ENCODE data around the gene PLXNA4. TPM values are rescaled to one million over a fixed set of nuclear protein-coding genes. Genes with fewer than 3 reads are reported as not detected.

The PLXNA4 gene
- total RNA-seq, 1 donor from 2014 or later: 3.3 TPM

DNA sequence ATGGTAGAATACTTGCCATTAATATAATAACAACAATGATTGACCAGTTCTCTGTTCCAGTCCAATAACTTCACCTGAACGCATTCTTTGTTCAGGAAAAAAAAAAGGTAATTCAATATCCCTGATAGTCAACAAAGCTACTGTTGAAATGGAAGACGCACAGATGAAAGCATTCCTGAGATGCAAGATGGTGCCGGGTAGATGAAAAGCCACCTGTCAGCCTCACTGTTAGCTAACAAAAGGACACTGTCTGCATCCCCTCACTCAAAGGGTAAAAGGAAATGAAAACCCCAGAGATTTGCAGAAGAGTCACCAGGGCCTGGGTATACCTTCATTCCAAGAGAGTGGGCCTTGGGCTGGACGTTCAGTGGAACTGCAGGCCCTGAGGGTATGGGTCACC is 357.4 kb downstream of the PLXNA4 start:
- H2AFZ ChIP-seq (ENCODE audit: low read depth, low read length): no peak overlapping the region
- peaks cover 32% of the 10 kb centered on the region for H3K27me3 Mint-ChIP-seq (ENCODE audit: low read depth, unreplicated experiment)
- FAIRE-seq: no peak
- no peaks in the 10 kb centered on the region for H3K9me3 Mint-ChIP-seq (ENCODE audit: unreplicated experiment)
- H3K4me2 ChIP-seq (ENCODE audit: low read length): no peak overlapping the region
- H3K27ac ChIP-seq (ENCODE audit: low read depth, low read length): no peak overlapping the region
- H3K27ac Mint-ChIP-seq (ENCODE audit: unreplicated experiment): no peak overlapping the region
- no peak overlapping the region for H3K4me3 ChIP-seq (ENCODE audit: insufficient read depth, low read depth, low read length)
- no peaks in the 10 kb centered on the region for H3K4me1 Mint-ChIP-seq (ENCODE audit: low read depth, unreplicated experiment)
- no peaks in the 10 kb centered on the region for H4K20me1 ChIP-seq (ENCODE audit: insufficient read depth, low read length)
- TF ChIP-seq, protein P1, sequence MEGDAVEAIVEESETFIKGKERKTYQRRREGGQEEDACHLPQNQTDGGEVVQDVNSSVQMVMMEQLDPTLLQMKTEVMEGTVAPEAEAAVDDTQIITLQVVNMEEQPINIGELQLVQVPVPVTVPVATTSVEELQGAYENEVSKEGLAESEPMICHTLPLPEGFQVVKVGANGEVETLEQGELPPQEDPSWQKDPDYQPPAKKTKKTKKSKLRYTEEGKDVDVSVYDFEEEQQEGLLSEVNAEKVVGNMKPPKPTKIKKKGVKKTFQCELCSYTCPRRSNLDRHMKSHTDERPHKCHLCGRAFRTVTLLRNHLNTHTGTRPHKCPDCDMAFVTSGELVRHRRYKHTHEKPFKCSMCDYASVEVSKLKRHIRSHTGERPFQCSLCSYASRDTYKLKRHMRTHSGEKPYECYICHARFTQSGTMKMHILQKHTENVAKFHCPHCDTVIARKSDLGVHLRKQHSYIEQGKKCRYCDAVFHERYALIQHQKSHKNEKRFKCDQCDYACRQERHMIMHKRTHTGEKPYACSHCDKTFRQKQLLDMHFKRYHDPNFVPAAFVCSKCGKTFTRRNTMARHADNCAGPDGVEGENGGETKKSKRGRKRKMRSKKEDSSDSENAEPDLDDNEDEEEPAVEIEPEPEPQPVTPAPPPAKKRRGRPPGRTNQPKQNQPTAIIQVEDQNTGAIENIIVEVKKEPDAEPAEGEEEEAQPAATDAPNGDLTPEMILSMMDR (IDR thresholded peaks at IDR 0.05; ENCODE audit: insufficient read depth, low read depth, low read length): no peak
- TF ChIP-seq EZH2 (IDR thresholded peaks at IDR 0.05; ENCODE audit: insufficient read depth, low read length): no peak
- peaks cover 6% of the 10 kb centered on the region for H3K36me3 Mint-ChIP-seq (ENCODE audit: low read depth, unreplicated experiment)
- H3K9me3 ChIP-seq (ENCODE audit: insufficient read depth, low read depth, low read length): no peaks in the 10 kb centered on the region
- no peak for DNase-seq (ENCODE audit: low read depth)
- no peak overlapping the region for H3K9ac ChIP-seq (ENCODE audit: low read length)
- no peak overlapping the region for H3K4me3 Mint-ChIP-seq (ENCODE audit: unreplicated experiment)
- no peaks in the 10 kb centered on the region for H3K4me1 ChIP-seq (ENCODE audit: insufficient read depth, low read length)
- H3K36me3 ChIP-seq (ENCODE audit: insufficient read depth, low read length): no peaks in the 10 kb centered on the region
- no peaks in the 10 kb centered on the region for H3K79me2 ChIP-seq (ENCODE audit: insufficient read depth, low read length)
- no peaks in the 10 kb centered on the region for H3K27me3 ChIP-seq (ENCODE audit: insufficient read depth, low read length)

DNA sequence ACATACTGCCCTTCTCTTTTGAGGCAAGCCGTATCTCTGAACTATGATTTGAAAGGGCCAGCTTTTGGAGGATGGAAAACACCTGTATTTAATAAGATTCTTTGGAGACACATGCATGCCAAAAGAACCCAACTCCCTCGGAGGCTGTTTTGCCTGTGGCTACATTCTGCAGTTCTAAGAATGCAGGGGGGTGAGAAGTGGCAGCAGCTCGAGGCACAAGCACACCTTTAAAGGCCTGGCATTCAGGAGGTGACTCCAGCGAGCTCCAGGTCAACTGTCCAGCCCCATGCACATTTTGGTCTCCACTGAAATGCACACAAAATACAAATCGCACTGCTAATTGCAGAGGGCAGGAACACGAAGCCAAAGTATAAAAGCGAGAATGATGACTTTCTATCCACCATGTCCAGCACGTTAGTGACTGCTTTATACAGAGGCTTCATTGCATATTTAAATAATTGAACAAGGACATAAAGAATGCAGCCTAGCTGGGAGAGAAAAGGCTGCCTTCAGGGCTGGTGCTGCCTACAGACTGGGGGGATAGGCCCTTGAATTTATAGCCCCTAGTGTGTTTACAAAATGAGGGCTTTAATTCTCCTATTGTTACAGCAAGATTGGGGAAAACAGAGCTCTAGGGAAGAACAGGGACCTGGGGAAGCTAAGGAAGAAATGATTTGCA is 359.3 kb downstream of the PLXNA4 start:
- H2AFZ ChIP-seq (ENCODE audit: low read depth, low read length): no peak overlapping the region
- no peaks in the 10 kb centered on the region for H3K9me3 ChIP-seq (ENCODE audit: insufficient read depth, low read depth, low read length)
- Mint-ChIP-seq H3K9me3 (ENCODE audit: unreplicated experiment) (no peaks in the 10 kb centered on the region), H3K4me1 (ENCODE audit: low read depth, unreplicated experiment) (no peaks in the 10 kb centered on the region), H3K36me3 (ENCODE audit: low read depth, unreplicated experiment) (peaks cover 2% of the 10 kb centered on the region), H3K27ac (ENCODE audit: unreplicated experiment) (no peak overlapping the region), H3K4me3 (ENCODE audit: unreplicated experiment) (no peak overlapping the region), H3K27me3 (ENCODE audit: low read depth, unreplicated experiment) (peaks cover 40% of the 10 kb centered on the region)
- H3K79me2 ChIP-seq (ENCODE audit: insufficient read depth, low read length): no peaks in the 10 kb centered on the region
- no peaks in the 10 kb centered on the region for H4K20me1 ChIP-seq (ENCODE audit: insufficient read depth, low read length)
- H3K27me3 ChIP-seq (ENCODE audit: insufficient read depth, low read length): no peaks in the 10 kb centered on the region
- H3K27ac ChIP-seq (ENCODE audit: low read depth, low read length): no peak overlapping the region
- no peak for TF ChIP-seq EZH2 (IDR thresholded peaks at IDR 0.05; ENCODE audit: insufficient read depth, low read length)
- TF ChIP-seq, protein P1 (IDR thresholded peaks at IDR 0.05; ENCODE audit: insufficient read depth, low read depth, low read length): no peak
- DNase-seq (ENCODE audit: low read depth) (no peak), FAIRE-seq (no peak)
- no peaks in the 10 kb centered on the region for H3K36me3 ChIP-seq (ENCODE audit: insufficient read depth, low read length)
- H3K9ac ChIP-seq (ENCODE audit: low read length): no peak overlapping the region
- H3K4me3 ChIP-seq (ENCODE audit: insufficient read depth, low read depth, low read length): no peak overlapping the region
- no peaks in the 10 kb centered on the region for H3K4me1 ChIP-seq (ENCODE audit: insufficient read depth, low read length)
- H3K4me2 ChIP-seq (ENCODE audit: low read length): no peak overlapping the region

DNA sequence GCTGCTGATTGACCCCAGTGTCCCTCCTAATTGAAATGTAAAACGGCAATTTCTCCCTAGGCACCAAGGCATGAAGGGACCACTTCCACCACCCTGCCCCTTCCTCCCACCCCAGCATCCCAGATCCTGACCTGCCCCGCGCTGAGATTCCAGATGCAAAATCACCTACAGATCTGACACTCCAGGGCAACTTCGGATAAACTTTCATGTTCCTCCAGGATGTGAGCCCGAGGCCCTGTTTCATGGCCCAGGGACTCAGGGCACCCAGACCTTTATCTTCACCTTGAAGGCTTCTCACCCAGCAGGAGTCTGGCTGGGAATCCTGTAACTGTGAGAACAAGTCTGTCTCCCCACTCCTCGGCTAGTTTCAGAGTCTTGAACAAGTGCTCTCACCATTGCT is 361.8 kb downstream of the PLXNA4 start:
- H3K27ac ChIP-seq (ENCODE audit: low read depth, low read length): no peak overlapping the region
- no peak for DNase-seq (ENCODE audit: low read depth)
- H3K4me1 Mint-ChIP-seq (ENCODE audit: low read depth, unreplicated experiment): no peaks in the 10 kb centered on the region
- H3K27me3 ChIP-seq (ENCODE audit: insufficient read depth, low read length): no peaks in the 10 kb centered on the region
- H2AFZ ChIP-seq (ENCODE audit: low read depth, low read length): no peak overlapping the region
- H3K4me1 ChIP-seq (ENCODE audit: insufficient read depth, low read length): no peaks in the 10 kb centered on the region
- H3K36me3 ChIP-seq (ENCODE audit: insufficient read depth, low read length): no peaks in the 10 kb centered on the region
- peaks cover 2% of the 10 kb centered on the region for H3K36me3 Mint-ChIP-seq (ENCODE audit: low read depth, unreplicated experiment)
- H3K79me2 ChIP-seq (ENCODE audit: insufficient read depth, low read length): no peaks in the 10 kb centered on the region
- no peaks in the 10 kb centered on the region for H3K9me3 ChIP-seq (ENCODE audit: insufficient read depth, low read depth, low read length)
- H3K4me2 ChIP-seq (ENCODE audit: low read length): no peak overlapping the region
- no peak overlapping the region for H3K9ac ChIP-seq (ENCODE audit: low read length)
- H3K9me3 Mint-ChIP-seq (ENCODE audit: unreplicated experiment): peaks cover 5% of the 10 kb centered on the region
- no peak overlapping the region for H3K4me3 Mint-ChIP-seq (ENCODE audit: unreplicated experiment)
- no peak overlapping the region for H3K4me3 ChIP-seq (ENCODE audit: insufficient read depth, low read depth, low read length)
- TF ChIP-seq, protein P1 (IDR thresholded peaks at IDR 0.05; ENCODE audit: insufficient read depth, low read depth, low read length): no peak
- TF ChIP-seq EZH2 (IDR thresholded peaks at IDR 0.05; ENCODE audit: insufficient read depth, low read length): no peak
- no peak for FAIRE-seq
- H3K27me3 Mint-ChIP-seq (ENCODE audit: low read depth, unreplicated experiment): peaks cover 49% of the 10 kb centered on the region
- H4K20me1 ChIP-seq (ENCODE audit: insufficient read depth, low read length): no peaks in the 10 kb centered on the region
- no peak overlapping the region for H3K27ac Mint-ChIP-seq (ENCODE audit: unreplicated experiment)

Data from astrocyte (in vitro differentiated cells and primary cell).